ENCODE data around the gene SLC16A11. TPM values are rescaled to one million over a fixed set of nuclear protein-coding genes. Genes with fewer than 3 reads are reported as not detected.
"Not testable (repeated sequence)": the region's sequence is repeated elsewhere in the genome, so short reads cannot be mapped to it uniquely, and the experiment has no call there.

SLC16A11 gene
- total RNA-seq, 4 donors from 2014 or later = 0.31 to 0.78 TPM; not detected in 2

DNA sequence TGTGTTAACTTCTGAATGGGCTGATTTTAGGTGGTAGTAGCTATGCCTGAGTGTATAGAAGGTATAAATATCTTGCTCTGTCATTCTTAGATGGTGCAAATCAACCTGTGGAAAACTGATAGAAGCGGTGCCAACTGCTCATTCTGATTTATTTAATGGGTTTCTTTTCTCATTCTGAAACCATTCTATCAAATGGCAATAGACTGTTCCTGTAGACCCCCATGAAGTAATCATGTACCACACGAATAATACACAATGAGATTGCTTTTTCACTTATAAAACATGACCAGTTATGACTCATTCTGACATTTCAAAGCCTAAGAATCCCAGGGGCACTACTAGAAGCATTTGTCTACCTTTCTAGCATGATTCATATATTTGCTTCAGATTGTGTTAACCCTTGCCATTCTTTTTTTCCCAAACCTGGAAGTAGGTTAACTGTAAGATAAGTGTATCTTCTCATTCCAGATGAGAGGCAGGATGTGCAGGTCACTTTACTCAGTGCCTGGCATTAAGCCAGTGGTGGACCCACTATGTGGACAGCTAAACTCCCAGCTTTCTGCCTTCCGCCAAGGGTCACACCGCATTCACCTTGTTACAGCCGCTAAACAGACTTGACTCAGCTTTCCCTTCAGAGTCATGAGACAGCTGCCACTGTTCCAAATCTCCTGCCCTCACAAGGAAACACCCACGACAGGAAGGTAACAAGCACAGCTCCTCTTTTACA is 16.4 kb upstream of the SLC16A11 start:
- Histone ChIP-seq H3K36me3 (no peaks in the 10 kb centered on the region), H3K9me3 (no peaks in the 10 kb centered on the region), H3K4me1 (no peaks in the 10 kb centered on the region), H3K27me3 (peaks cover 0 to 3% (median 0%) of the 10 kb centered on the region in 3 donors), H3K27ac (no peak overlapping the region), H3K4me3 (no peak overlapping the region)
- in situ Hi-C loops (cut with MboI; ENCODE audit: low sequenced_read_pairs in 4 of 4) = no loop called here
- ATAC-seq = no peak
- intact Hi-C loops (cut with DNase I; ENCODE audit: low total_unique reads) = no loop called here
- TF ChIP-seq POLR2A (IDR thresholded peaks at IDR 0.05) (no peak), CTCF (IDR thresholded peaks at IDR 0.05 in 4 of 5, conservative IDR thresholded peaks at IDR 0.05 in 1 of 5) (no peak)
- no peak for DNase-seq

DNA sequence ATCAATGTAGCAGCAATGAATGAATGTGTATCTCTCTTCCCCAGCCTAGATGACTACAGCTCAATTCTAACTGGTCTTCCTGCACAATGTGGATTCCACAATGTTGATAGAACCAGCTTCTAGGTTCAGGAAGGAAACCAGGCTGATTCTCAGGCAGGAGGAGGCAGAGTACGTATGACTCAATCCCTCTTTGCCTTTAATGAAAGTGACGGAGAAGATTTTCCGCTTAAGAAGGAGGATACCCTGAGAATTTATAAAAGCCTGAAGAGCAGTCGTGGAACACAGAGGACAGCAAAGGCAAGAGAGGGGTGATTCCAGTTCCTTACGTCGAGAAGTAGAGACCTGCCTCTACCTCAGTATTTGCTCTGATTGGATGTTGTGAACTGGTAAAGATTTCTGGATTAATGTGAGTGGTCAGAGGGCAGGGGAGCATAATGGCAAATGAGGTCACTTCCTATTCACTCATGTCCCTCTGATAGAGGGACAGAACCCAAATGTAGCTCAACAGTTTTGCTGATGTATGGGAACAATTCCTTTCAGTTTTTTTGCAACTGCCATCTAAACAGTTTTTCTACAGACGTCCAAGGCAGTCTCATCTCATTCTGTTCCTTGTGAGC is 15.0 kb upstream of the SLC16A11 start:
- in situ Hi-C loops (cut with MboI; ENCODE audit: low sequenced_read_pairs in 4 of 4) (no loop called here), intact Hi-C loops (cut with DNase I; ENCODE audit: low total_unique reads) (no loop called here)
- peaks cover 0 to 3% (median 0%) of the 10 kb centered on the region in 3 donors for H3K27me3 ChIP-seq
- DNase-seq (no peak), ATAC-seq (no peak)
- no peaks in the 10 kb centered on the region for H3K9me3 ChIP-seq
- no peak for TF ChIP-seq CTCF (IDR thresholded peaks at IDR 0.05 in 4 of 5, conservative IDR thresholded peaks at IDR 0.05 in 1 of 5)
- TF ChIP-seq POLR2A (IDR thresholded peaks at IDR 0.05) = no peak
- no peaks in the 10 kb centered on the region for H3K4me1 ChIP-seq
- no peak overlapping the region for H3K27ac ChIP-seq
- H3K36me3 ChIP-seq = no peaks in the 10 kb centered on the region
- H3K4me3 ChIP-seq = no peak overlapping the region

DNA sequence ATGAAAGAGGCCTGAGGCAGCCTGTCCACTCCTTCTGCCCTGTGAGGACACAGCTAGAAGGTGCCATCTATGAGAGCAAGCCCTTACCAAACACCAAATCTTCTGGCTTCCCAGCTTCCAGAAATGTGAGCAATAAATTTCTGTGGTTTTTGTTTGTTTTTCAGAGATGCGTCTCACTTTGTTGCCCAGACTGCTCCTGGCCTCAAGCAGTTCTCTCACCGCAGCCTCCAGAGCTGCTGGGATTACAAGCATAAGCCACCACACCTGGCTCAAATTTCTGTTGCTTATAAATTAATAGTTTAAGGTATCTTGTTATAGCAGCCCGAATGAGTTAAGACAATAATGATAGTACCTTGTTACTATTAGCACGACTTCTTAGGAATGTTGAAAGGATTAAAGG is 12.5 kb upstream of the SLC16A11 start:
- H3K36me3 ChIP-seq = no peaks in the 10 kb centered on the region
- no peak overlapping the region for H3K4me3 ChIP-seq
- ATAC-seq = no peak
- no peak for DNase-seq
- intact Hi-C loops (cut with DNase I; ENCODE audit: low total_unique reads) = no loop called here
- H3K9me3 ChIP-seq = no peaks in the 10 kb centered on the region
- in situ Hi-C loops (cut with MboI; ENCODE audit: low sequenced_read_pairs in 4 of 4) = no loop called here
- no peak overlapping the region for H3K27ac ChIP-seq
- TF ChIP-seq CTCF (IDR thresholded peaks at IDR 0.05 in 4 of 5, conservative IDR thresholded peaks at IDR 0.05 in 1 of 5) = no peak
- no peak for TF ChIP-seq POLR2A (IDR thresholded peaks at IDR 0.05)
- H3K4me1 ChIP-seq = no peaks in the 10 kb centered on the region
- peaks cover 0 to 3% (median 0%) of the 10 kb centered on the region in 3 donors for H3K27me3 ChIP-seq

GRCh38 chr17:7050583-7050982 is 6.7 kb upstream of the SLC16A11 start:
- intact Hi-C loops (cut with DNase I; ENCODE audit: low total_unique reads) (loop anchor here (5.0 kb wide), 1 partner anchor 127 kb away; the partner anchor contains the start of gene ASGR1), in situ Hi-C loops (cut with MboI; ENCODE audit: low sequenced_read_pairs in 4 of 4) (loop anchor here (5.0 kb wide), 2 partner anchors 82 to 87 kb away; no protein-coding TSS in a partner anchor)

GRCh38 chr17:7048968-7049367 is 5.1 kb upstream of the SLC16A11 start:
- Histone ChIP-seq H3K27ac (no peak overlapping the region), H3K36me3 (no peaks in the 10 kb centered on the region), H3K4me1 (peaks cover under 1 to 1% of the 10 kb centered on the region in 2 donors), H3K9me3 (no peaks in the 10 kb centered on the region), H3K4me3 (no peak overlapping the region), H3K27me3 (peaks cover 3 to 8% (median 5%) of the 10 kb centered on the region in 3 donors)
- no peak for TF ChIP-seq POLR2A (IDR thresholded peaks at IDR 0.05)
- TF ChIP-seq CTCF (IDR thresholded peaks at IDR 0.05 in 4 of 5, conservative IDR thresholded peaks at IDR 0.05 in 1 of 5) = no peak
- ATAC-seq = no peak
- intact Hi-C loops (cut with DNase I; ENCODE audit: low total_unique reads) (loop anchor here (10.0 kb wide), 1 partner anchor 296 kb away; no protein-coding TSS in a partner anchor), in situ Hi-C loops (cut with MboI; ENCODE audit: low sequenced_read_pairs in 4 of 4) (loop anchor here in 1 of 4 donors (25.0 kb wide), 1 partner anchor 288 kb away; the partner anchor contains the start of genes ACAP1 and NEURL4)
- no peak for DNase-seq

More at GRCh38 chr17:7050583-7050982, 6.7 kb upstream of the SLC16A11 start:
- H3K4me1 ChIP-seq, H3K27ac ChIP-seq, H3K9me3 ChIP-seq, ATAC-seq, H3K4me3 ChIP-seq, DNase-seq, H3K36me3 ChIP-seq, H3K27me3 ChIP-seq: not testable (repeated sequence)
